GM19438 (cell line): Measurements from ENCODE around the gene OR2T29.
"Not testable (repeated sequence)": the region's sequence is repeated elsewhere in the genome, so short reads cannot be mapped to it uniquely, and the experiment has no call there.

Experiments
- ATAC-seq: cut with Tn5 transposase; IDR thresholded peaks from one replicate; pipeline ENCODE4 v1.9.1; 2021; ENCODE audit warnings: low read depth; ENCODE audit not compliant: unreplicated experiment

Gene OR2T29

GRCh38 chr1:248521856-248522255 lies 40.7 kb downstream of the OR2T29 start:
- no peak for ATAC-seq

DNA sequence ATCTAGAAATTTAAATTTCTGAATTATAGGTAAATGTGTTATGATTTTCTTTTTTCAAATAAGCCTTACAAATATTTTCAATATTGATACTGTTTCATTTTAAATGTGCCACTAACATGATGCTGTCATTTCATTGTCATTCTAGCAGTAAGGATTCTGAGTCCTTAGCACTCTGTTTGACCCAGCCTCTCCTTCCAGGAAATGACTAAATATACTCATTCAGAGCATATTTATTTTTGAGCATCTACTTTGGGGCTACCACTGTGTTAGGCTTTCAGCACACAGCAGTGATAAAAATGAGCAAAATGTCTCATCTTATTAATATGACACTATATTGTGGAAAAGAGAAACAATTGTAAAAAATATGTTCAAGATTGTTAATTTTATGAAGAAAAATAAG lies 52.4 kb downstream of the OR2T29 start:
- not testable (repeated sequence) for ATAC-seq

GRCh38 chr1:248507773-248508172 lies 54.8 kb downstream of the OR2T29 start, which contains the start of gene OR2G6:
OR2G6 (plus strand) TSS chr1:248508073; CDS start chr1:248521647, 13,574 bp downstream.
- ATAC-seq = not testable (repeated sequence)
